ENCODE data around the gene GALR2.

DNA sequence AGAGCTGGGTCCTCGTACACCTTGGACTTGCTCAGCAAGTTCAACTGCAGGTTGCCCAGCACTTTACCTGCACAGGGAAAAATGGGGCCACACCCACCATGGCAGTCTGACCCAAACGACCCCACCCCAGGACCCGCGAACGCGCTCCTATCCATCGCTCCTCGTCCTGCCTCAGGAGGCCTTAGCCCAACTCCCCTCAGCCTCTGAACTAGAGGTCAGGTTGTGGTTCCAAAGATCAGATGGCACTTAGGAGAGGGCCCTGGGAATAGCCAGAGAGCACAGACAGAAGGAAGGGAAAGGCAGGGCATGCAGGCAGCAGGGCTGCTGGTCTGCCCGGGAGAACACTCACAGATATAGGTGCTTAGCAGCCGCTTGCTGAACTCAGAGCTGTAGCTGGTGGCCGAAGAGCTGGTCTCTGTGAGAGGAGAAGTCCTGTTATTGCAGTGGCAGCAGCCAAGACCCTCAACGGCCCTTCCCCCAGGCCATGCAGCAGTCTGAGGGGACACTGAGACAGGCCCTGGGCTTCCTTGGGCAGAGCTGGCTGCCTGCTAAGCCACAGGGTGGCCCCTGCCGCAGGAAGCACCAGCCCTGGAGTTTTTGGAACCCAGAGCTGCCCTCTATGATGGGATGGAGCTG, 11.3 kb downstream of the GALR2 start:
- TF ChIP-seq, protein P1, sequence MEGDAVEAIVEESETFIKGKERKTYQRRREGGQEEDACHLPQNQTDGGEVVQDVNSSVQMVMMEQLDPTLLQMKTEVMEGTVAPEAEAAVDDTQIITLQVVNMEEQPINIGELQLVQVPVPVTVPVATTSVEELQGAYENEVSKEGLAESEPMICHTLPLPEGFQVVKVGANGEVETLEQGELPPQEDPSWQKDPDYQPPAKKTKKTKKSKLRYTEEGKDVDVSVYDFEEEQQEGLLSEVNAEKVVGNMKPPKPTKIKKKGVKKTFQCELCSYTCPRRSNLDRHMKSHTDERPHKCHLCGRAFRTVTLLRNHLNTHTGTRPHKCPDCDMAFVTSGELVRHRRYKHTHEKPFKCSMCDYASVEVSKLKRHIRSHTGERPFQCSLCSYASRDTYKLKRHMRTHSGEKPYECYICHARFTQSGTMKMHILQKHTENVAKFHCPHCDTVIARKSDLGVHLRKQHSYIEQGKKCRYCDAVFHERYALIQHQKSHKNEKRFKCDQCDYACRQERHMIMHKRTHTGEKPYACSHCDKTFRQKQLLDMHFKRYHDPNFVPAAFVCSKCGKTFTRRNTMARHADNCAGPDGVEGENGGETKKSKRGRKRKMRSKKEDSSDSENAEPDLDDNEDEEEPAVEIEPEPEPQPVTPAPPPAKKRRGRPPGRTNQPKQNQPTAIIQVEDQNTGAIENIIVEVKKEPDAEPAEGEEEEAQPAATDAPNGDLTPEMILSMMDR (optimal IDR thresholded peaks at IDR 0.05 in 1 of 3, IDR thresholded peaks at IDR 0.05 in 1 of 3, conservative IDR thresholded peaks at IDR 0.05 in 1 of 3; ENCODE audit: extremely low read depth in 1 of 3, insufficient read depth in 2 of 3, low read length in 3 of 3), result no peak
- no peak for TF ChIP-seq EZH2 (IDR thresholded peaks at IDR 0.05; ENCODE audit: low read length)
